SJSA1 (cell line): Measurements from ENCODE around the gene GPR108. TPM values are rescaled to one million over a fixed set of nuclear protein-coding genes. Genes with fewer than 3 reads are reported as not detected.

Experiments used
- DNase-seq, 2 experiments: peaks; one replicate each; pipeline ENCODE4 v3.0.0-alpha.2; 2015 to 2020; ENCODE audit warnings: low spot score in 2 of 2, low read depth in 1 of 2
- H3K27ac ChIP-seq: fragments of 250-450 bp; sonication (Bioruptor Pico); 2 replicates; pipeline ENCODE4 v1.5.1; 2020; ENCODE audit warnings: mild to moderate bottlenecking, moderate library complexity
- H3K27me3 ChIP-seq: fragments of 250-450 bp; sonication (Bioruptor Pico); replicated peaks from 2 replicates; pipeline ENCODE4 v1.5.1; 2020; ENCODE audit warnings: mild to moderate bottlenecking, moderate library complexity
- H3K36me3 ChIP-seq: fragments of 250-450 bp; sonication (Bioruptor Pico); 2 replicates; pipeline ENCODE4 v1.5.1; 2020; ENCODE audit warnings: mild to moderate bottlenecking
- H3K4me1 ChIP-seq: fragments of 250-450 bp; sonication (Bioruptor Pico); replicated peaks from 2 replicates; pipeline ENCODE4 v1.6.1; 2021; ENCODE audit warnings: mild to moderate bottlenecking
- H3K4me3 ChIP-seq: fragments of 250-450 bp; sonication (Bioruptor Pico); 2 replicates; pipeline ENCODE4 v1.5.1; 2020; ENCODE audit warnings: mild to moderate bottlenecking
- H3K9me3 ChIP-seq: fragments of 250-450 bp; sonication (Bioruptor Pico); replicated peaks from 2 replicates; pipeline ENCODE4 v1.5.1; 2020; ENCODE audit warnings: mild to moderate bottlenecking
- total RNA-seq: library from RNA; depleted of rRNA; stranded (reverse); fragments of >200 nt; shearing (Covaris generic); gene quantifications from 2 replicates; pipeline ENCODE4 v1.2.3, GENCODE V29; 2014; rRNA removed

The GPR108 gene
- total RNA-seq, 1 experiment from 2014 or later, result 38.2 TPM

DNA sequence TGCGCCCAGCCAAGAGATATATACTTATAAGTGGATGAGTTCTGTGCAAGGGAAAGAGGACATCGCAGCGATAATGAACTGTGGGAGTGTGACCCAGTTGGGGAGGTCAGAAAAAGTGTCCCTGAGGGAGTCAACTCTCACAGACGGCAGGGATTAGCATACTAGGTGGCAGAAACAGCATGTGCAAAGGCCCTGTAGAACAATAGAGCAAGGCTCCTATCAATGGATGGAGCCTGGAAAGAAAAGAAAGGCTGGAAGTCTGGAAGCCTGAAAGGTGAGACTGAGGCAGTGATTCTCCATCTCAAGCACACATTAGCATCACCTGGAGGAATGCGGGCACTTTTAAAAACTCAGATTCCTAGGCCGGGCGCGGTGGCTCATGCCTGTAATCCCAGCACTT is 46.0 kb downstream of the GPR108 start:
- no peaks in the 10 kb centered on the region for H3K9me3 ChIP-seq
- no peak overlapping the region for H3K4me3 ChIP-seq
- no peaks in the 10 kb centered on the region; the same call in 1 of the 2 replicates for H3K27me3 ChIP-seq
- no peak for DNase-seq
- H3K4me1 ChIP-seq, result no peaks in the 10 kb centered on the region
- H3K36me3 ChIP-seq, result no peaks in the 10 kb centered on the region
- no peak overlapping the region for H3K27ac ChIP-seq

DNA sequence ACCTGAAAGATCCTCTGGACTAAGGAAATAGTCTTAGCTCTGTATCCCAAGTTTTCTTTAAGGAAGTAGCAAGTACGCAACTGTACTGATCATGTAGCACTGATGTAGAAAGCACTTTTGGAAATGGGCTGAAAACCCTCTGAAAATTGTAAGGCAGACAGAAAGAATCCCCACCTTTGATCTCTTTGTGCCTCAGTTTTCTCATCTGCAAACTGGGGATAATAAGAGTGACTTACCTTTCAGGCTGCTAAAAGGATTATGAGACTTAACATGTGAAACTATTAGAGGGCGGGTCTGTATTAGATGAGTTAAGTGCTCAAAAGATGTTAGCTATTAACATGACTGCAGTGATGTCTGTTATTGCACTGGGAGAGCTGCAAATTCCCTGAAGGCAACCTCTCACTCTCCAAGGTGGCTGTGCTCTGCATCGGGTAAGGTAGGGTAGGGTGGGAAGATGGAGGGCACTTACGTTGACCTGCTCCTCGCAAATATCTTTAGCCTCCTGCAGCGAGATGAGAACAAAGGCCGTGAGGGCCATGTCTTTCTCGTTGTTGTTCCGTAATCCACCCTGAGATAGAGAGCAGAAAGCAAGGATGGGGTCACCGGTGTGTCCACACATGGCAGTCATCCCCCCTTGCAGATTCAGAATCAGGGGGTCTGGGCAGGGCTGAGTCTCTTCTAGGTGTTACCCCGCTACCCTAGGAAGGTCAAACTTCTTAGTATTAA is 47.1 kb downstream of the GPR108 start:
- Histone ChIP-seq H3K9me3 (no peaks in the 10 kb centered on the region), H3K27ac (no peak overlapping the region), H3K4me1 (no peaks in the 10 kb centered on the region), H3K36me3 (no peaks in the 10 kb centered on the region), H3K27me3 (no peaks in the 10 kb centered on the region; the same call in 1 of the 2 replicates), H3K4me3 (no peak overlapping the region)
- no peak for DNase-seq

DNA sequence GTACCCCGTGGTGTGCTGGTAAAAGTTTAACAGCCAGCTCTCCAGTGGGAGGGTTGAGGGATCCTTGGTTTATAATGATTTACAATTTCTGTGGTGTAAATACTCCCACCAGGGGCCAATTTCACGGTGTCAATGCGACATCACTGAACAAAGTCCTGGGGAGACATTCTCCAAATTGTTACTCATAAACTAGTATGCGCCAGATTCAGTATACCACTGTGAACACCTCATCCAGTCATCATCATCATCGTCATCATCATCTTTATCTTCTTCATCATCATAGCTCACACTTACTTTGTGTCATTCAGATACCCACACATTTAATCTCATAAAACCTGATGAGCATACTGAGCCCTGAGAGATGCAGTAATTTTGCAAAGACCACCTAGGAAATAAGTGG is 50.3 kb downstream of the GPR108 start:
- Histone ChIP-seq H3K27me3 (no peaks in the 10 kb centered on the region; the same call in 1 of the 2 replicates), H3K9me3 (no peaks in the 10 kb centered on the region), H3K4me3 (no peak overlapping the region), H3K4me1 (no peaks in the 10 kb centered on the region), H3K27ac (no peak overlapping the region), H3K36me3 (no peaks in the 10 kb centered on the region)
- DNase-seq, result no peak

DNA sequence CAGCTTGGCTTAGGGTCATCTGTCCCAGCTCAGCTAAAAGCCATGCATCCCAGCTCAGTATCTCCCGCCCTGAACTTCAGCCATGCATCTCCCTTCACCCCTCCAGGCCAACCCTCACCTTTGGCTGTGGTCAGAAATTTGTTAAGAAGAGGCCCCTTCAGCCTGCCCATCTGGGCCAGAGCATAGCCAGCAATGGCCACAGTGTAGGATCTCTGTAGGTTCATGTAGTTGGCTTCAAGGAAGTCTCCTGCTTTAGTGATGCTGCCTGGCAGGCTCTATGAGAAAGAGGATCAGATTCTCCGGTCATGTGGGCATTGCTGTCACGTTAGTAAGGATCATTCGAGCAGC is 50.8 kb downstream of the GPR108 start:
- Histone ChIP-seq H3K4me3 (no peak overlapping the region), H3K9me3 (no peaks in the 10 kb centered on the region), H3K4me1 (no peaks in the 10 kb centered on the region), H3K27ac (no peak overlapping the region), H3K36me3 (no peaks in the 10 kb centered on the region), H3K27me3 (no peaks in the 10 kb centered on the region; the same call in 1 of the 2 replicates)
- DNase-seq, result no peak

DNA sequence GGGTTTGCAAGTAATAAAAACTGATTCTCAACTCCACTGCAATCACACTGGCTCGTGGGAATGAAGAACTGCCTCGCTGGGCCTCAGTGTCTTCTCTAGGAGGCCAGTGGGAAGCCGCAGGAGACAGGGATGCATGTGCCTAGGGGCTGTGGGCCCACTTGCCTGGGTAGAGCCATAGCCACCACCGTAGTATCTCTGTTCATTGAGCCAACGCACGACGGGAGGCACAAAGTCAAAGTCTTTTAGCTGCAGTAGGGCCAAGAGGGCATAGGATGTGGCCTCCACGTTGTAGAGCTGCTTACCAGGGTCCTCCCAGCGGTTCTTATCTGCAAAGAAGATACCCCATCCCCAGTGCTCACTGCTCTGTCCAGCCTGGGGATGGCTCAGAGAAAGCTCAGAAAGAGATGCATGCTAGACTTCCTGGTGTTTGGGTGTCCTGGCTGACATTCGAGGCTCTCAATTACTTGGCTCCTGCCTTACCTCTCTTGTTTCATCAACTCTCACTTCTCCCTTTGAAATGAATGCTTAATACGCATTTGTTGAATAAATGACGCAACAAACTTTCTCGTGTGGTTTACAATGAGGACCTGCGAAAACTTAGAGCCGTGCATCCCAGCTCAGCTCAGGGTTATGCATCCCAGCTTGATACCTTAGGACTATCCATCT is 51.3 kb downstream of the GPR108 start:
- Histone ChIP-seq H3K27ac (no peak overlapping the region), H3K9me3 (no peaks in the 10 kb centered on the region), H3K36me3 (no peaks in the 10 kb centered on the region), H3K4me3 (no peak overlapping the region), H3K27me3 (no peaks in the 10 kb centered on the region; the same call in 1 of the 2 replicates), H3K4me1 (no peaks in the 10 kb centered on the region)
- DNase-seq, result no peak

DNA sequence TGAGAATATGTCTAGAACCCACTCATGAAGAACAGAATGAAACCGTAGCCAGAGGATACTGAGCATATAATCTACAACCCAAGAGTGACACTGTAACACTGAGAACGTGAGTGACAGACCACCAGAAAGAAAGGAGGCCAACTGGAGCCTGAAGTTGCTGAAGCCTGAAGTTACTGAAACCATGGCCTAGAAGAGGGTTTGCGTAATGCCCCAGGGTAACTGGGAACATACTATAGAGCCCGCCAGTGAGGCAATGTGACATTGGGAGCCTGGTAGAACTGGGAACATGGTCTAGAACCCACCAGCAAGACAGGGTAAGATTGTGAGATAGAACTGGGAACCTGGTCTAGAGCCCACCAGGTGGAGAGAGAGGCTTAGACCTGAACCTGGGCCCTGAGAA is 51.9 kb downstream of the GPR108 start:
- H3K9me3 ChIP-seq, result no peaks in the 10 kb centered on the region
- H3K4me1 ChIP-seq, result no peaks in the 10 kb centered on the region
- H3K36me3 ChIP-seq, result no peaks in the 10 kb centered on the region
- no peak for DNase-seq
- no peak overlapping the region for H3K4me3 ChIP-seq
- no peaks in the 10 kb centered on the region; the same call in 1 of the 2 replicates for H3K27me3 ChIP-seq
- no peak overlapping the region for H3K27ac ChIP-seq

DNA sequence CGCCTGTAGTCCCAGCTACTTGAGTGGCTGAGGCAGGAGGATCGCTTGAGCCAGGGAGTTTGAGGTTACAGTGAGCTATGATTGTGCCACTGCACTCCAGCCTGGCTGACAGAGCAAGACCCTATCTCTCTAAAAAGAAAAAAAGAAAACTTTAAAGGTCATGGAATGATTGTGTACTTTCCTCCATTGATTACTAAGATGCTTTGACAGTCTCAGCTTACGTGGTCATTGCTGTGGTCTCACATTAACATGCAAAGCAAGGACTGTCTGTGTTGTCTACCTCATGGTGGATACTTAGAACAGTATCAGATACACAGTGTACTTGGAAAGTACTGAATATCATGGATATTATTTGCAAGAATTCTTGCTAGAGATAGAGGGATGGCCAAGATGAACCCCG is 53.4 kb downstream of the GPR108 start:
- no peak for DNase-seq
- H3K27me3 ChIP-seq, result no peaks in the 10 kb centered on the region; the same call in 1 of the 2 replicates
- H3K27ac ChIP-seq, result no peak overlapping the region
- H3K36me3 ChIP-seq, result no peaks in the 10 kb centered on the region
- no peak overlapping the region for H3K4me3 ChIP-seq
- H3K9me3 ChIP-seq, result no peaks in the 10 kb centered on the region
- no peaks in the 10 kb centered on the region for H3K4me1 ChIP-seq

DNA sequence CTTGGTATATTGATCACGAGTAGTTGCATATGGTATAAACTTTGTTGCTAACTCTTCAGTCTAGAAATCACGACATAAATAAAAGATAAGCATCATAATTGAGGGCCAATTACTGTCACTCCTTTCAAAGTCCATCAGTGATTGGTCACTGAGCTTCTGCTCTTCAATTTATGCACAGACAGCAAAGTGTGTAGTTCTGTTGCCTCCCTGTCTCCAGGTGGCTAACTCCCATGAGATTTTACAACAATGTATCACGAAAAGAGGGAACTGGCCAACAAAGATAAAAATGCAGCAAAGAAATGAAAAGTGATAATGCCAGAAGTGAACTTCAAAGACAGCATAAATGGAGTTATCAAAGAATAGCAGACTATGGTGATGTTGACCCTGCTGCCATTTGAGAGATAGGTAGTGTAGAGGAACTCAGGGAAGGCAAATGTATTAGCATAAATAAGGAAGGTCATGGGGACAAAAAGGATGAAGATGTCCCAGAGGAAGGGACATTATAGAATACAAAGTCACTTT is 54.7 kb downstream of the GPR108 start:
- Histone ChIP-seq H3K4me3 (no peak overlapping the region), H3K9me3 (no peaks in the 10 kb centered on the region), H3K36me3 (no peaks in the 10 kb centered on the region), H3K27ac (no peak overlapping the region), H3K4me1 (no peaks in the 10 kb centered on the region), H3K27me3 (no peaks in the 10 kb centered on the region; the same call in 1 of the 2 replicates)
- DNase-seq, result no peak

DNA sequence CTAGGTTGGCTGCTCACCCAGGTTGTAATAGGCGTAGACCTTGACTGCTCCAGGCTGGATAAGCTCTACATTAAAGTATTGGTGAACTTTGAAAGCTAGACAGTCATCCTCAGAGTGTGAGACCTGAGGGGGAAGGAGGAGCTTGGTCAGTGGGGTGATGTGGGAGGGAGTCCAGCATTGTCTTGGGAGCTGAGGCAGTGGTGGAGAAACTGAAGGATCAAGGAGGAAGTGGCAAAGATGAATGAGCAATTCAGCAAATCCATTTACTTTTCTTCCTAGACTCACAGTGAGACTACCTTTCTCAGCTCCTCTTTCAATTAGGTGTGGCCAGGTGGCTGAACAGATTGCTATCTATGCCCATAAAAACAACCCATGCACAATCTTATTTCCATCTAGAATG is 57.2 kb downstream of the GPR108 start:
- DNase-seq, result no peak
- no peak overlapping the region for H3K27ac ChIP-seq
- no peaks in the 10 kb centered on the region for H3K36me3 ChIP-seq
- H3K4me1 ChIP-seq, result peaks cover under 1% of the 10 kb centered on the region
- H3K27me3 ChIP-seq, result no peaks in the 10 kb centered on the region; the same call in 1 of the 2 replicates
- H3K4me3 ChIP-seq, result no peak overlapping the region
- no peaks in the 10 kb centered on the region for H3K9me3 ChIP-seq

Other genes with a start within 250 kb of the GPR108 start
- not detected in 2 replicates for gene TUBB4A, start 235.3 kb downstream of the GPR108 start, total RNA-seq
- 16.3 and 18.2 TPM in 2 replicates for gene TNFSF9, start 206.6 kb downstream of the GPR108 start, total RNA-seq
- gene CD70, start 146.4 kb downstream of the GPR108 start, total RNA-seq, result 122 and 128 TPM in 2 replicates
- gene TNFSF14, start 67.4 kb downstream of the GPR108 start, total RNA-seq, result not detected in 2 replicates
- gene C3, start 16.9 kb downstream of the GPR108 start, total RNA-seq, result not detected in 2 replicates
- gene TRIP10, start 2.1 kb upstream of the GPR108 start, total RNA-seq, result 25.1 and 50.0 TPM in 2 replicates
- gene SH2D3A, start 29.9 kb upstream of the GPR108 start, total RNA-seq, result not detected in 2 replicates
- not detected in 2 replicates for gene VAV1, start 35.1 kb upstream of the GPR108 start, total RNA-seq
- 0.16 TPM in 1 of 2 replicates, not detected in the other for gene ADGRE1, start 150.0 kb upstream of the GPR108 start, total RNA-seq